SK-N-SH treated with all-trans-retinoic acid at 6 μM for 48 hours (cell line): ENCODE data around the gene PPP4R1.

Experiments used
- BACH2 ChIP-seq: fragments of 250-450 bp; sonication (Bioruptor Pico); IDR thresholded peaks from 2 replicates; pipeline ENCODE4 v1.9.0; 2021; ENCODE audit warnings: mild to moderate bottlenecking, borderline replicate concordance
- PATZ1 ChIP-seq: fragments of 250-450 bp; sonication (Bioruptor Pico); IDR thresholded peaks from 2 replicates; pipeline ENCODE4 v1.8.0; 2020; ENCODE audit warnings: mild to moderate bottlenecking, moderate library complexity, borderline replicate concordance
- TSHZ2 ChIP-seq: fragments of 250-450 bp; sonication (Bioruptor Pico); IDR thresholded peaks from 2 replicates; pipeline ENCODE4 v1.5.0; 2020; ENCODE audit warnings: mild to moderate bottlenecking, moderate library complexity
- ZFP3 ChIP-seq: fragments of 250-450 bp; sonication (Bioruptor Pico); IDR thresholded peaks from 2 replicates; pipeline ENCODE4 v1.5.0; 2020; ENCODE audit warnings: mild to moderate bottlenecking, moderate library complexity

DNA sequence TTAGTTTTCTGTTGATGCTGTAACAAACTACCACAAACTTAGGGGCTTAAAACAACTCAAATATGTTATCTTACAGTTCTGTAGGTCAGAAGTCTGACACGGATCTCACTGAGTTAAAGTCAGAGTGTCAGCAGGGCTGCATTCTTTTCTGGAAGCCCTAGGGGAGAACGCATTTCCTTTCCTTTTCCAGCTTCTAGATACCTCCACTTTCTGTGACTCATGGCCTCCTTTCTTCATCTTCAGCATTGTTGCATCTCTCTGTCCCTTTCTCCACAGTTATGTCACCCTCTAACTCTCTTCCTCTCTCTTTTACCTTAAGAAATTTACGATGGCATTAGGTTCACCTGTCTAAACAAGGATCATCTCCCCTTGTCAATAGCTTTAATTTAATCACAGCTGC is 13.3 kb upstream of the PPP4R1 start:
- TF ChIP-seq PATZ1 (CRISPR knock-in tag) (no peak), TSHZ2 (no peak), BACH2 (CRISPR knock-in tag) (no peak), ZFP3 (CRISPR knock-in tag) (no peak)
